ENCODE results near the gene NPAS3. TPM values are rescaled to one million over a fixed set of nuclear protein-coding genes. Genes with fewer than 3 reads are reported as not detected.

Gene NPAS3
- total RNA-seq, 1 donor from 2014 or later, result 6.1 TPM

DNA sequence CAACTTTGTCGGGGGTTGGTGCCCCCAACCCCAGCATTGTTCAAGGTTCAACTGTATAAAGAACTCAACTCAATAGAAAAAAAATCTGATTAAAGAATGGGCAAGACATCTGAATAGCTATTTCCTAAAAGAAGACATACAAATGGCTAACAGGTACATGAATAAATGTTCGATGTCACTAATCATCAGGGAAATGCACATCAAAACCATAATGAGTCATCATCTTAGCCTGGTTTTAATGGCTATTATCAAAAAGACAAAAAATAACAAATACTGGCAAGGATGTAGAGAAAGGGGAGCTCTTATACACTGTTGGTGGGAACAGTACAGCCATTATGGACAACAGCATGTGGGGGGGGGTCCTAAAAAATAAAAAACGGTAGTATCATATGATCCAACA lies 28.7 kb downstream of the NPAS3 start:
- H3K27ac Mint-ChIP-seq, result no peak overlapping the region
- H3K36me3 Mint-ChIP-seq (ENCODE audit: insufficient read depth), result no peaks in the 10 kb centered on the region

DNA sequence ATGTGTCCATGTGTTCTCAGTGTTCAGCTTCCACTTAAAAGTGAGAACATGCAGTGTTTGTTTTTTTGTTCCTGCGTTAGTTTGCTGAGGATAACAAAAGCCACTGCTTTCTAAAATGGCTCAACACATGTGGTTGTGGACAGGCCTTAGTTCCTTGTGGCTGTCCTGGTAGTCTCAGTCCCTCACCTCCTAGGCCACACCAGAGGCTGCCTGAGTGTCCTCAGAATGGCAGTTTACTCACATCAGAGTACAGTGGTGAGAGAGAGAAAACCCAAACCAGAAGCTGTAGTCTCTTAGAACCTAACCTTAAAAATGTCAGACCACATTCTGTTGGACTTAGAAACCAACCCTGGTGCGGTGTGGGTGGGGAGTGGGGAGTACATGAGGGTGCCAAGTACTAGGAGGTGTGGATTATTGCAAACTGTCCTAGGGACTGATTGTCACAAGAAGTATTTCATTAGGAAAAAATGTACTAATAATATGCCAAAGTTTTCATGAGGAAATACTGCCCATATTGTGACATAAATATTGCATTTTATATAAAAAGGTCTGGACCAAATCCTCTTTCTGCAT lies 30.4 kb downstream of the NPAS3 start:
- H3K36me3 Mint-ChIP-seq (ENCODE audit: insufficient read depth), result no peaks in the 10 kb centered on the region
- TF ChIP-seq, protein P1, sequence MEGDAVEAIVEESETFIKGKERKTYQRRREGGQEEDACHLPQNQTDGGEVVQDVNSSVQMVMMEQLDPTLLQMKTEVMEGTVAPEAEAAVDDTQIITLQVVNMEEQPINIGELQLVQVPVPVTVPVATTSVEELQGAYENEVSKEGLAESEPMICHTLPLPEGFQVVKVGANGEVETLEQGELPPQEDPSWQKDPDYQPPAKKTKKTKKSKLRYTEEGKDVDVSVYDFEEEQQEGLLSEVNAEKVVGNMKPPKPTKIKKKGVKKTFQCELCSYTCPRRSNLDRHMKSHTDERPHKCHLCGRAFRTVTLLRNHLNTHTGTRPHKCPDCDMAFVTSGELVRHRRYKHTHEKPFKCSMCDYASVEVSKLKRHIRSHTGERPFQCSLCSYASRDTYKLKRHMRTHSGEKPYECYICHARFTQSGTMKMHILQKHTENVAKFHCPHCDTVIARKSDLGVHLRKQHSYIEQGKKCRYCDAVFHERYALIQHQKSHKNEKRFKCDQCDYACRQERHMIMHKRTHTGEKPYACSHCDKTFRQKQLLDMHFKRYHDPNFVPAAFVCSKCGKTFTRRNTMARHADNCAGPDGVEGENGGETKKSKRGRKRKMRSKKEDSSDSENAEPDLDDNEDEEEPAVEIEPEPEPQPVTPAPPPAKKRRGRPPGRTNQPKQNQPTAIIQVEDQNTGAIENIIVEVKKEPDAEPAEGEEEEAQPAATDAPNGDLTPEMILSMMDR (IDR thresholded peaks at IDR 0.05; ENCODE audit: unreplicated experiment), result no peak
- no peak overlapping the region for H3K27ac Mint-ChIP-seq
- H3K4me1 Mint-ChIP-seq (ENCODE audit: low read depth), result no peaks in the 10 kb centered on the region
- H3K4me3 Mint-ChIP-seq (ENCODE audit: low read depth), result no peak overlapping the region
- H3K9me3 Mint-ChIP-seq (ENCODE audit: low read depth), result peaks cover 4% of the 10 kb centered on the region
- DNase-seq (ENCODE audit: low spot score, unreplicated experiment), result no peak
- H3K27me3 Mint-ChIP-seq, result no peaks in the 10 kb centered on the region

More for the DNA sequence above, 28.7 kb downstream of the NPAS3 start:
- TF ChIP-seq, protein P1 (IDR thresholded peaks at IDR 0.05; ENCODE audit: unreplicated experiment), result no peak
- Mint-ChIP-seq H3K9me3 (ENCODE audit: low read depth) (peaks cover 4% of the 10 kb centered on the region), H3K27me3 (no peaks in the 10 kb centered on the region), H3K4me1 (ENCODE audit: low read depth) (no peaks in the 10 kb centered on the region), H3K4me3 (ENCODE audit: low read depth) (no peak overlapping the region)
- no peak for DNase-seq (ENCODE audit: low spot score, unreplicated experiment)

DNA sequence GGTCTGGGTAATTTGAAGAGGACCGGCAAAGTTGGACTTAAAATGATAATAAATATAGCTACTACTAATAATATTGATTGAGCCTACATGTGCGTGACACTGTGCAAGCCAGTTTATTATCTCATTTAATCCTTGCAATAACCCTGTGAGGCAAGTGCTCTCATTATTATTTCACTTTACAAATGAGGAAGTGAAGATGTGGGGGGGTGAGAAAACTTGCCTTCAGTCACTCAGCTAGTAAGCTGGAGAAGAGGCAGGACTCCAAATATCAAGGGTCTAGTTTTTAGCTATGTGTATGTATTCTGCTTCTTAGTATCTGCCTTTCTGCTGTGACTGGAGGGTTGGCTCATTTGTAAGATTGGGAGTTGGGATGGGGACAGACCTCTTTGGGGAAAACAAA lies 39.2 kb downstream of the NPAS3 start:
- H3K4me3 Mint-ChIP-seq (ENCODE audit: low read depth), result no peak overlapping the region
- no peak overlapping the region for H3K27ac Mint-ChIP-seq
- no peak for DNase-seq (ENCODE audit: low spot score, unreplicated experiment)
- H3K4me1 Mint-ChIP-seq (ENCODE audit: low read depth), result peaks cover 1% of the 10 kb centered on the region
- H3K36me3 Mint-ChIP-seq (ENCODE audit: insufficient read depth), result no peaks in the 10 kb centered on the region
- H3K27me3 Mint-ChIP-seq, result no peaks in the 10 kb centered on the region
- TF ChIP-seq, protein P1 (IDR thresholded peaks at IDR 0.05; ENCODE audit: unreplicated experiment), result no peak
- H3K9me3 Mint-ChIP-seq (ENCODE audit: low read depth), result no peaks in the 10 kb centered on the region

DNA sequence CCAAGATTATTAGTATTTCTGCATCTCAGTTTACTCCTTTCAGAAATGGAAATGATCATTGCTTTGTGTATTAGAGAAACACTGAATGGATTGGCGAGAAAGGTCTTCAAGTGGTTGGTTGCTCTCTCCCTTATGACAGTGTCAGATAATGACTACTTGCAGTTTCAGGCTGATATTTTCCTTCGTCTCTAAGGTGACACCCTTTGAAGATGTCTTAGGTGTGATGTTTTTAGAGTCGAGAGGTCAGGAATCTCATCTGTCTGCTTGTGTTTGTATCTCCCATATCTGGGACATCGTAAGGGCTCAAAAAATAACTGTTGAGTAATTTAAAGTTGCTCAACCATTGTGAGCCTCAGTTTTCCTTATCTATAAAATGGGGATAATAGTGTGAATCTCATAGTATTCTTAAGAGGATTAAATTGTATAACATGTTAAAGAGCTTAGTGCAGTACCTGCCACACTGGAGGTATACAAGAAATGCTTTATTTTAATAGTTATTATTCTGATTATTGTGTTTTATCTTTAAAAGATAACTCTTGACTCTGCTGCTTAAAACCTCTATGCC lies 40.1 kb downstream of the NPAS3 start:
- Mint-ChIP-seq H3K9me3 (ENCODE audit: low read depth) (no peaks in the 10 kb centered on the region), H3K4me1 (ENCODE audit: low read depth) (peaks cover 1% of the 10 kb centered on the region), H3K27me3 (no peaks in the 10 kb centered on the region), H3K4me3 (ENCODE audit: low read depth) (no peak overlapping the region), H3K27ac (no peak overlapping the region), H3K36me3 (ENCODE audit: insufficient read depth) (no peaks in the 10 kb centered on the region)
- DNase-seq (ENCODE audit: low spot score, unreplicated experiment), result no peak
- TF ChIP-seq, protein P1 (IDR thresholded peaks at IDR 0.05; ENCODE audit: unreplicated experiment), result no peak

DNA sequence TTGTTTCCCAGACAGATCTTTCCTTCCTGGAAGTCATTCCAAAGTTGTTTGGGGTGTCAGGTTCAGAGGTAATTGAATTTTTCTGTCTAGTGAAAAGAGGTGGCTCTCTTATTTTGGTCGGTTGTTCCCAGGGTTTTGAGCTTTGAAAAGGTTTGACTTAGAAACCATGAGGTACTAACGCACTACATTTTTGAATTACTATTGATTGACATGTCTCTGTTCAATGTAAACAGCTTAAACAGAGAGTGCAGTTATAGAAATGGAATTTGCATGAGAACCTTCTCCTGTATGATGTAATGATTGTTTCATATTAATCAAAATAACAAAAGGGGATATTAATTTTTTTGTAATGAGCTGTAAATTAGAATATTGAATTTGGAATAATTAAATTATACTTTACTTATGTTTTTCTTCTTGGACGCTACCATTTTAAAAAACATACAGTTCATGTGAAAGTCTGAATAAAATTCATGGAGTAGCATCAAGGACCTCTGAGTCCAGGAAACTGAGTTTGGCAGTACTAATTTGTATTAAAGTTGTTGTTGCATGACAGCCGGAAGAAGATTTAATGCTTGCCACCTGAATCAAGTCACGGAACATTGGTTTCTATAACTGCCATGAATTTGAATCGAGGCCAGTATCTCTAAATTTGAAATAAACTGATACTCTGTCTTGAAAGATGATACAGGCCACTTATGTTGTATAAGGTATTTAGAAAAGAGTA lies 41.7 kb downstream of the NPAS3 start:
- H3K4me1 Mint-ChIP-seq (ENCODE audit: low read depth), result peaks cover 1% of the 10 kb centered on the region
- no peak overlapping the region for H3K27ac Mint-ChIP-seq
- no peaks in the 10 kb centered on the region for H3K9me3 Mint-ChIP-seq (ENCODE audit: low read depth)
- H3K36me3 Mint-ChIP-seq (ENCODE audit: insufficient read depth), result no peaks in the 10 kb centered on the region
- TF ChIP-seq, protein P1 (IDR thresholded peaks at IDR 0.05; ENCODE audit: unreplicated experiment), result no peak
- DNase-seq (ENCODE audit: low spot score, unreplicated experiment), result no peak
- H3K4me3 Mint-ChIP-seq (ENCODE audit: low read depth), result no peak overlapping the region
- H3K27me3 Mint-ChIP-seq, result no peaks in the 10 kb centered on the region

Data from progenitor cell of endocrine pancreas (in vitro differentiated cells).